ENCODE measurements around the gene SPRYD4.
A peak's percentile ranks its signal among the peaks of the same experiment; 100 is the strongest.
"Not testable (repeated sequence)": the region's sequence is repeated elsewhere in the genome, so short reads cannot be mapped to it uniquely, and the experiment has no call there.

SPRYD4 gene

DNA sequence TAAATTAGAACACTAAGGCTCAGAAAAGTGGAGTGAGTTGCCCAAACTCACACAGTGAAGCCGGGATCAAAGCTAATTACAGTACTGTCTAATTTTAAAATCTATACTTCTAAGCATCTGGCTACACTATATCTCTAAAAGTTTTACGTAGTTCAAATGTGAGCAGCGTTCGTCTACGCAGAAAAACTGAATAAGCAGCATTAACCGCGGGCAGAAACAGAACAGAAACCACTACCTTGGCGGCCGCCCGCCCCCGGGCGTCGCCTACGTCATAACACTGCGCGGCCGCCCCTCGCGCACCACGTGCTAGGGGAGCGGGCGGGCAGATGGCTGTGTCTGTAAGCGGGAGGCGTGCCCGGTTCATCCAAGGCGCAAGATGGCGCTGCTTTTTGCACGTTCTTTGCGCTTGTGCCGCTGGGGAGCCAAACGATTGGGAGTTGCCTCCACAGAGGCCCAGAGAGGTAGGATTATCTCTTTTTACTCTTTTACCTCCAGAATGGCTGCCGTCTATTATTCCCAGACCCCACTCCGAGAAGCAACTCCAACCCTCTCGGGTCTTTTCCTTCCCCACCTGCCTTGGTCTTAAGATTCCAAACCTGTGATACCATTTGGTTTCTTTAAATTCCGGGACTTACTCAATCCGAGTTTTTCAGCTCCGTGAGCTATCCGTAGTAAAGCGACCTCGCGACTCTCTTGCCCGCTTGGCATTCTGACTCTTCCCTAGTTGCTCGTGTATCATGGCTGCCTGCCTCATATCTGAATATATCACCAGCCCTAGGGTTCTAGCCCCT lies at the start of gene SPRYD4:
SPRYD4 (plus strand) TSS at position 363 of the 791 bp plus-strand sequence; CDS start at position 377, 14 bp downstream.
- DNase-seq: peak; percentile 73 to 93

DNA sequence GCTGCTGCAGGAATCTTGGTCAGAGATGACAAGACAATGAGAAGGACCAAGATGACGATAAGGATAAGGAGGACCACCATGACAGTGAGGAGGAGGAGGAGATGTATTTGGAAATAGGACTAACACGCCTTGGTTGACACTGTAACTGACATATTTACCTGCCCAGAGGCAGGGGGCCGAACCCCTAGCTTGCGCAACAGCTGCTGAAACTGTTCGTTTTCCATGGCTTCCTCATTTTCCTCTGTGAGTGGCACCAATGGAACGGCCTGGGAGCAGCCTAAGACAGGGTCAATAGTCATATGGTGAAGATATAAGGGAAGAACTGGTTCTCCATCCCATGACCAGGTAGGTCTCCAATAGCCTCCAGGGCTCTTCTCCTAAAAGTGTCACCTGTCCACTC lies 48.0 kb upstream of the SPRYD4 start:
- DNase-seq: no peak

DNA sequence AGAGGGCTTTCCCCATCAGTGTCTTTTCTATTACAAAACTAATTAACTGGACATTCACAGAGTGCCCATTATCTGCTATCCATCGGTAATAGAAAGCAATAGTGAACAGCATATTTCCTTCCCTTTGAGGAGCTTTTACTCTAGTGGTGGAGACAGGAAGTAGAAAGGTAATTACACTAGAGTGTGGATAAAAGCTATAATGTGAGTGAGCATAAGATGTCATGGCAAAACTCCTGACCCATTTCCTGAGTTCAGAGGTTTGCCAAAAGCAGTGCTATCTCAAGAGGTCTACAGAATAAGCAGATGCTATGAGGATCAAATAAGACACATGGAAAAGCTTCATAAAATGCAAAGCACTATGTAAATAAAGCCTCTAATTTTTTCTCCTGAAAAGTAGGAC lies 43.2 kb upstream of the SPRYD4 start:
- DNase-seq: no peak

DNA sequence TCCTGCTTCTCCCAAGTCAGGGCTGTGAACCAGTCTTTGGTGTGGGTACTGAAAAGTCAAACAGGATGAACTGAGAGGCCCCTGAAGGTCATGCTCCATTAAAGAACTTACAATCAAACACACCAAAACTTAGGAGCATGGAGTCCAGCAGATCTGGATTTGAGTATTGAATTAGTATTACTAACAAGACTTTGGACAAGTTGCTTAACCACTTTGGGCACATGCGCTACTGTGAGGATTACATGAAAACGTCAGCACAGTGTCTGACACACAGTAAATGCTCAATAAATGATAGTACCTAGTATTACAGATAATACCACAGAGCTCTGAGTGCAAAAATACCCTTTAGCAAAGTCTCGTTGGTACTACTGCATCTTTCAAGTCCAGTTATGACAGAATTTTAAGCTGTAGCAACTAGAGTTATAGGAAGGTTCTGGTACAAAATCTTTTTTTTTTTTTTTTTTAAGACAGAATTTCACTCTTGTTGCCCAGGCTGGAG lies 42.4 kb upstream of the SPRYD4 start:
- no peak for DNase-seq

DNA sequence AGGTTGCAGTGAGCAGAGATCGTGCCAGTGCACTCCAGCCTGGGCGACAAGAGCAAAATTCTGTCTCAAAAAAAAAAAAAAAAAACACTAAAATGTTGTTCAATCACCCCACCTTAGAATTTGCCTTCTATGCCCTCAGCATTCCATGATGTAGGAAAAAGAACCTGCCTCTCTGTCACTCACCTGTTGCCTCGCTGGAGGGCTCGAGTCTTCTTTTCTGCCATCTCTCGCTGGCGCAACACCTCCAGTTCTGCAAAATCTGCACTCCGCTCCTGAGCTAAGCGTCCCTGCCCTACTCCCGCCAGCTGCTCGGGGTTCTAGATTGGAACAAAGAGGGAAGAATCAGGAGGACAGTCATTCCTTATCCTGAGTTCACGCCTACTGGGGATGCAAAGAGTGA lies 37.1 kb upstream of the SPRYD4 start:
- no peak for DNase-seq

DNA sequence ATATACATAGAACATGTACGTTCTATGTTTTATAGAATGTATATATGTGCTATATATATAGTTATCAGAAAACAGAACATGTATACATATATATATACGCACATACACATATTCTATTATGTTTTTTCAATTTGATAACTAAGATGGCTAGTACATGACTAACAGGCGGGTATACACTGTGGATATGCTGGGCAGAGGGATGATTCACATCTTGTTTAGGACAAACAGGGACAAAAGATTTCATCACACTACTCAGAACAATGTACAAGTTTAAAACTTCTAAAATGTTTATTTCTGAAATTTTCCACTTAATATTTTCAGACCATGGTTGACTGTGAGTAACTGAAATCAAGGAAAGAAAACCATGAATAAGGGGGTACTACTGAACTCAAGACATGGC lies 36.5 kb upstream of the SPRYD4 start:
- no peak for DNase-seq

DNA sequence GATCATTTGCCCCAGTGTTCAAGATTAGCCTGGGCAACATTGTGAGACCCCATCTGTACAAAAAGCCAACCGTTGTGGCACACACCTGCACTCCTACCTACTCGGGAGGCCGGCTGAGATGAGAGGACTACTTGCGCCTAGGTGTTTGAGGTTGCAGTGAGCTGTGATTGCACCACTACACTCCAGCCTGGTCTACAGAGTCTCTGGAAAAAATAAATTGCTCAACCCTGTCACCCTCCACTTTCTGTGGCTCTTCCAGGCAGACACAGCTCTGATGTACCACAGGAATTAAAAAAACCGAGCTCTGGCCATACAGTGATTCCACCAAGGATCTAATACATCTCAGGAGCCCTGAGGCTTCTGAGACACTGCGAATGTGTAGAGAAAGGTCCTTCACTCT lies 33.5 kb upstream of the SPRYD4 start:
- DNase-seq: no peak

DNA sequence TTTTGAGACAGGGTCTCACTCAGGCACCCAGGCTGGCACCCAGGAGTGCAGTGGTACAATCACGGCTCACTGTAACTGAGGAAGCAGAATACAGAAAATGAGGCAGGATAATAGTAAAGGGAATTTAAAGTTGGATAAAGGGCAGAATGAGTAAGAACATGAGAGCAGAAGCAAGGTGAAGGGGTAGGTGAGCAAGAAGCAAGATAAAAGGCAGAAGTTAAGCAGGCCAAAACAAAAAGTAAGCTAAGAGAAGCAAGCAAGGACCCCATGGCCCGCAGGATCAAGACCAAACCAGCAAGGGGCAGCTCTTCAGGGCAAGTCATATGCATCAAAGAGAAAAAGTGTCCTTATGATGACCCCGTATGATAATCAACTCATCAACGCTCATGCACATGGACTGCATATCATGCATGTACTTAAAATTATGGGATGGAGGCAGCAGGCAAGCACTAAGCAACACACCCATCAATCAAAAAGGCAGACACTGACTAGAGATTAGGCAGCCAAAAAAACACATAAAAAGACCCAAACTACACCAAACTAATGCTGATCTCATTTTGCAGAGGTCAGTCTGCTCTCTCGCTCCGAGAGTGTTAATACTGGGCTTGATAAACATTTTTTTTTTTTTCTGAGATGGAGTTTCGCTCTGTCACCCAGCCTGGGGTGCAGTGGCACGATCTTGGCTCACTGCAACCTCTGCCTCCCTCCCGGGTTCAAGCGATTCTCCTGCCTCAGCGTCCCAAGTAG lies 30.8 kb upstream of the SPRYD4 start:
- DNase-seq: no peak

DNA sequence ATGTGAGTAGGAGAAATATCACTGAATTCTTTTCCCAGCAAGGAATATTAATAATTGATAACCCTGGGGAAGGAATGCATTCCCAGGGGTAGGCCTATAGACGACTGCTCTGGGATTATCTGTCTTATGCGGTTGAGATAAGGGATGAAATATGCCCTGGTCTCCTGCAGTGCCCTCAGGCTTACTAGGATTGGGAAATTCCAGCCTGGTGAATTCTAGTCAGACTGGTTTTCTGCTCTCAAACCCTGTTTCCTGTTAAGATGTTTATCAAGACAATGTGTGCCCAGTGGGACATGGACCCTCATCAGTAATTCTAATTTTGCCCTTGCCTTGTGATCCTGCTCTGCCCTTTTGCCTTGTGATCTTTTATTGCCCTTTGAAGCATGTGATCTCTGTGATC lies 25.2 kb upstream of the SPRYD4 start:
- DNase-seq: not testable (repeated sequence)

DNA sequence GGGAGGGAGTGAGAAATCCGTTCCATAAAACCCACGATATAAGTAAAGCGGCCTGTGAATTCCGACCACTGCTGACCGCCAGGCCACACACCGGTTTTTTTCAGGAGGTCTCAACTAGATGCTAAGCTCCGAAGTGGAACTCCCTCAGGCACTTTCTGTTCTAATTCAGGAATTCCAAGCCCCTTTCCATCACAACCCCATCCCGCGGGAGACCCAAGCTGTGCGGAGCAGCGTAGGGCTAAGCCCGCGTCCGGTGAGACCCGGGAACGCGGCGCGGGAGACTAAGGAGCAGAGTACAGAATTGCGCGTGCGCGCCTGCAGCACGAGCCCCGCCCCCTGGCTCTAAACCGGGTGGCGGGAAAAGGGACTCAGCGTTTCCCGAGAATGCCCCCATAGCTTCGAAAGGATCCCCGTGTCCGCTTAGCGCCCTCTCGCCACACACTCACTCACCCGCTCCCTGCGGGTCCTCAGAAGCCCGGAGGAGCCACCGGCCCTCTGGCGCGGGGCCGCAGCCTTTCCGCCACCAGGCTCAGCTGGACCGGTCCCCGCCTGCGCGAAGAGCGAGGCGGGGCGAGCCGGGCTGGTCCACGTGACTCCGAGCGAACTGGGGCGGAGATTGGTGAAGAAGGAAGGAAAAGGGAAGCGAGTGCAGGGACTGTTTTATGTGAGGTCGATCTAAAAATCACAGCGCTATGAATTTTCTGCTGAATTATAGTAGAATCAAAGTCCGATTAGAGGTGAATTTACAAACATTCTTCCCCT lies 19.3 kb upstream of the SPRYD4 start, which contains the start of gene TIMELESS:
TIMELESS (minus strand) TSS at position 567 of the 762 bp plus-strand sequence. CDS start 15,256 bp downstream, outside the sequence.
- DNase-seq: peak; percentile 84 to 90

DNA sequence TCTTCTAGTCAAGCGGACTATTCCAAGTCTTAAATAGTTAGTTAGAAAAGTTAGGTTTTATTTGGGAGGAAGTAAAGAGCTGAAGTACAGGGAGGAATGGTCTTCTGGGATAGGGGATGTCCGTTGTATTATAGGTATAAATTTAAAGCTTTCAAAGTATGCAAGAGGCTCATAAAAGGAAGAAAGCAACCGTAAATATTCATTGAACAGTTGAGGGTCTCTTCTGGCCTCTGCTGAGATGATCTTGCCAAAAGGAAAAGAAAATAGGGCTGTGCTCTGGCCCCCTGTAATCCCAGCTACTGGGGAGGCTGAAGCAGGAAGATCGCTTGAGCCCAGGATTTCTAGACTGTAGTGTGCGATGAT lies 18.8 kb upstream of the SPRYD4 start:
- DNase-seq: peak in 1 of 2 experiments; percentile 13

DNA sequence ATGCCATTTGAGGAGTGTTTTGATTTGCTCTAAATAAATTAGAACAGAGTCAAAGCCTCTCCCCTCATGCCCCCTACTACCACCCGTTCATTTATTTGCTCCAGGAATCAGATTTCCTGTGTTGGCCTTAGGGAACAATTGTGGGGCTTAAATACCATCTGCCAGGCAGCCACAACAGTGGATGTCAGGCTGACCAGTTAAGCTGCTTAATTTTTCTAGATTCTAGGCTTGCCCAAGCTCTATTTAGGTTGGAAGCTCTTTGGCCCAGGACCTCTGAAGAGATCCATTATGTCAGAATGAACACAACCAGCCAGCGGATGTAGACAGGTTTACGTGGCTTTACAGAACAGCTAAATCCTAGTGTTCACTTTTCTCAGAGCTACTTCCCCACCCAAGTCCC lies 18.1 kb upstream of the SPRYD4 start:
- DNase-seq: peak; percentile 4 to 27

DNA sequence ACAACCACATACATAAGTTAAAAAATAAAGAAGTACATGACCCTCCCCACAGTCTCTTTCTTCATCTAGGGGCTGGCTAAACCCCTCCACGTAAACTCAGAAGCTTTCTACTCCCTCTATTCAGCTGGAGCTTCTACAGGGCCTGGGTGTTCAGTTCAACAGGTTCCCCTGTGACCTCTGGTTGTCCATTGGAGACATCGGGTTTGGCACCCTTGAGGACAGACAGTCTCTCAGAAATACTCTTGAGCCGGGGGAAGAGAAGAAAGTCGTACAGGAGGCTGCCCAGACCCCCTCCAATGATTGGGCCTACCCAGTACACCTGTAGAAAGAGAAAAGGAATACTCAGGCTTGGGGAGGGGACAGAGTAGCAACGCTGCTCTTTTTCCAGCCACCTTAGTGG lies 17.2 kb upstream of the SPRYD4 start:
- DNase-seq: no peak

DNA sequence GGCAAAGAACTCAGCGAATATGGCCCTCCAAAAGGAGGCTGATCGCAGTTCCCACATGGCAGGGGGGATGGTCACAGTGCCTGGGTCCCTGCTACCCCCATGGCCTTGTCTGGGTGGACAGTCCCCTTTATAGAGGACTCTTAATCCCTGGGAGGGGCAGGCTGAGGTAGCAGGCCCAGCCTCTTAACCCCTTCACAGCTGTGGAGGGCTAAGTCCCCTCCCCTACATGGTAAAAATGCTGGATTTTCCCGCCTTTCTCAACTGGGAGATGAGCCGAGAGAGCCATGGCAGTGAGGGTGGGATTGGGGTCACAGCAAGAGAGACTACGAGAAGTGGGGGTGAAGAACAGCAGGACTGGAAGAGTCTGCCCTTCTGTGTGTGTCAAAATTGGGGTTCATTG lies 13.8 kb upstream of the SPRYD4 start, which contains the start of gene MIP:
MIP (minus strand) TSS at position 101 of the 400 bp plus-strand sequence; CDS start at position 57, 44 bp downstream.
- DNase-seq: no peak

DNA sequence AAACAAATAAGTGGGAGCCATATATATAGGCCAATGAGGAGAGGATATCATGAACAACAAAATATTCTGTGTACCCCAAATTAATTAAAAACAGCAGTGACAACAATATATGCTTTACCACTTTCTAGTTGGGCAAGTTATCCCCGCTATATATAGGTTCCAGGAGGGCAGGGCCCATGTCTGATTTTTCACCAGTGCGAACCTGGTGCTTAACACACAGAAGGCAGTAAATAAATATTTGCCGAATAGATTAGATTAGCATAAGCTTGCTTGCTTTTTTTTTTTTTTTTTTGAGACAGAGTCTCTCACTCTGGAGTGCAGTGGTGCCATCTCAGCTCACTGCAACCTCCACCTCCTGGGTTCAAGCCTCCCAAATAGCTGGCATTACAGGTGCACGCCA lies 10.6 kb upstream of the SPRYD4 start:
- DNase-seq: no peak

DNA sequence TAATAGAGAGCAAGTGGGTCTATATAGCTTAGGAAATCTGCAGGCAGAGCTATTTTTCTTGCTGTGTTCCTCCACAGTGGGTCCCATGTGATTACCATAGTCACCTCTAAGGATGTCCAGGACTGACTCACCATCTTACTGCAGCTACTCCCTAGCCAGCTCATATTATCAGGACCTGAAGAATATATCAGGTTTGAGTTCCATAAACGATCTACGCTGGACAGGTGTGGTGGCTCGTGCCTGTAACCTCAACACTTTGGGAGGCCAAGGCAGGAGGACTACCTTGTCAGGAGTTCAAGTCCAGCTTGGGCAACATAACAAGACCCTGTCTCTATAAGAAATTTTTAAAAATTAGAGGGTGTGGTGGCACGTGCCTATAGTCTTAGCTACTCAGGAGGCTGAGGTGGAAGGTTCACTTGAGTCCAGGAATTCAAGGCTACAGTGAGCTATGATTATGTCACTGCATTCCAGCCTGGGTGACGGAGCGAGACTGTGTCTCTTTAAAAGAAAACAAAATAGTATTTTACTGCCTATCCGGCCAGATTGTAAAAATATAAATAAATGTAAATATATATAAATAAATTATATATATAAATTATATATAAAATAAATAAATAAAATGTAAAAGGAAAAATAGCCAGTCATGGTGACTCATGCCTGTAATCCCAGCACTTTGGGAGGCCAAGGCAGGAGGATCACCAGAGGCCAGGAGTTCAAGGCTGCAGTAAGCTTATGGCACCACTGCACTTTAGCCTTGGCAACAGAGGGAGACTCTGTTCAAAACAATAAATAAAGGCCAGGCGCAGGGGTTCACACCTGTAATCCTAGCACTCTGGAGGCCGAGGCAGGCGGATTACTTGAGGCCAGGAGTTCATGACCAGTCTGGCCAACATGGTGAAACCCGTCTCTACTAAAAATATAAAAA lies 6.9 kb upstream of the SPRYD4 start:
- DNase-seq: no peak

DNA sequence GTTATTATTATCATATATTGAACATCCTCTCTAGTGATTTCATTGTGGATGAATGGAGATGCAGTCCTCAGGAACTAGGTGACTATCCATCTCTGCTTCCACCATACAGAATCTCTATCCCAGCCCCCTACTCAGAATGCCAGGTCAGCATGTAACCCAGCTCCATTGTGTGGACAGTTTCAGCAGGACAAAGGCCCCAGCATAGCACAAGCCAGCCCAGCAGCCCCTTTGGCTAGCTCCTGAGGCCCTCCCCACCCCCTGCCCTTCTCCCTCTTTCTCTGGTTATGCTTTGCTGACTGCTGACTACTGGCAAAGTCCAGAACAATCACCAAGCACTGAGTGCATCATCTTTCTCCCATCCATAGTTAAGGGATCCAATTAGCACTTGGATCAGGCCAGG lies 5.8 kb upstream of the SPRYD4 start:
- DNase-seq: no peak

DNA sequence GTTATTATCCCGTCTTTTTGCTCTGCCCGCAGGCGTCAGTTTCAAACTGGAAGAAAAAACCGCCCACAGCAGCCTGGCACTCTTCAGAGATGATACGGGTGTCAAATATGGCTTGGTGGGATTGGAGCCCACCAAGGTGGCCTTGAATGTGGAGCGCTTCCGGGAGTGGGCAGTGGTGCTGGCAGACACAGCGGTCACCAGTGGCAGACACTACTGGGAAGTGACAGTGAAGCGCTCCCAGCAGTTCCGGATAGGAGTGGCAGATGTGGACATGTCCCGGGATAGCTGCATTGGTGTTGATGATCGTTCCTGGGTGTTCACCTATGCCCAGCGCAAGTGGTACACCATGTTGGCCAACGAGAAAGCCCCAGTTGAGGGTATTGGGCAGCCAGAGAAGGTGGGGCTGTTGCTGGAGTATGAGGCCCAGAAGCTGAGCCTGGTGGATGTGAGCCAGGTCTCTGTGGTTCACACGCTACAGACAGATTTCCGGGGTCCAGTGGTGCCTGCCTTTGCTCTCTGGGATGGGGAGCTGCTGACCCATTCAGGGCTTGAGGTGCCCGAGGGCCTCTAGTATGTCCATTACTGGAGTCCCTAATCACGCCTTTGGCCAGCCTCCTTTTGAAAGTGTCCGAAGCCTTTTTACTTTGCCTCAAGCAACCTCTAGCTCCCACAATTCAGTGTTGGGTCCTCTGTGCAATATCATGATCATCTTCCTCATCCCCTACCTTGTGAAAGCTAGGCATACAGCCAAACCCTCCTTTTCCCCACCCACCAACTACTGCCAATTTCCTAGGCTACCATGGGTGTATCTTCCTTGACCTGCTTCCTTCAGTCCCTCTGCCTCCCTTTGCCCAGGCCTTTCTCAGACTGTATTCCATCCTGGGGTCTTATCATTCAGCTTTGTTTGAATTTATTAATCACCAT lies 891 bp downstream of the SPRYD4 start:
- DNase-seq: peak in 1 of 2 experiments; percentile 12

DNA sequence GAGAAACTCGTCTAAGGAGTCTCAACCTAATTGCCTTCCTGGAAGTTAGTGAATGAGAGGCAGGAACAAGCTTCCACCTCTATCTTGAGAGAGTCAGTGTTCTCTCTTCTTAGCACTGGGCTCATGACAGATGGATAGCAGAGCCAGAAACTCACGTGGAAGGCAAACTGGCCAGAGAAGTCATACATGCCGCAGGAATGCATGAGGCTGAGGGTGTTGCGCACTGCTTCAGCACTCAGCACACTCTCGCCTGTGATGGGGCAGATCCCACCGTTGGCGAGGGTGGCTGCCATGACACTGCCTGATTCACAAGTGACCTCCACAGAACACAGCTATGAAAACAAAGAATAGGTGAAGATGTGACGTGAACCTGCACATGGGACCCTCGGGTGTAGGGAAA lies 6.0 kb downstream of the SPRYD4 start:
- DNase-seq: no peak

DNA sequence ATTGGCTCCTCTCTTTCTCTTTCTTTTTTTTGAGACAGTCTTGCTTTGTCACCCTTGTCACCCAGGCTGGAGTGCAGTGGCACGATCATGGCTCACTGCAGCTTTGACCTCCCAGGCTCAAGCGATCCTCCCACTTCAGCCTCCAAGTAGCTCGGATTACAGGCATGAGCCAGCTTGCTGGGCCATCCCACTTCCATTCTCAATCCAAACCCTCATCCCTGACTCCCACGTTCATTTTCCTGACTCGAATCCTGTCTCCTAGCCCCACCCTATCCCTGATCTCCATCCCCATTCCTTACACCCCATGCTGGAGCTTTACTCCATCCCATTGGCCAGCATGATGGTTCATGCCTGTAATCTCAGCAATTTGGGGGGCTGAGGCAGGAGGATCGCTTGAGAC lies 7.8 kb downstream of the SPRYD4 start:
- DNase-seq: no peak

DNA sequence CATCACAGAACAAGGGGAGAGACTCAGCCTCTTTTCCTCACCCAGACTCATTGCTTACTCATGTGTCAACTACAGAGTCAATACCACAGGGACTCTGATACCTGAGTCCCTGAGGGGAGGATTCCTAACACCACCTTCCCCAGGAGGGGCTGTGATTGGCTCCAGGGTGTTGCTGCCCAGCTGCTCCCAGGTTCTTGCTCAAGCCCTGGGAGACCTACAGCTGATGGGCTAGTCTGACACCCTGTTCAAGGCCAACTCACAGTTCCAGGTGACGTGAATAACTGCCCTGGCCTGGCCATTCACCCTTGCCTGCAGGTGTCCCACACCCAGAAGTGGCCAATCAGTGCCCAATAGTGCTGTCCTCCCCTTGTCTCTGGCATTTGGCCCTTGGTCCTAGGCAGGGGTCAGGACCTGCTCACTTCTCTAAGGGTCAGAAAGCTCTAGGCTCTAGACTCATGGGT lies 8.6 kb downstream of the SPRYD4 start:
- no peak for DNase-seq

Data from SHP77 (cell line).